Cardiac fibroblast (primary cell): ENCODE measurements around the gene SP110.

ENCODE experiments used
- DNase-seq, 2 donors: peaks; one replicate each; pipeline versions ENCODE4 v3.0.0 to v3.0.0-alpha.2; 2010; ENCODE audit warnings: low read depth in 2 of 2
- H3K4me3 ChIP-seq, 2 donors: replicated peaks in 1 of 2; 1 replicate in 1 of 2; 2 replicates in 1 of 2; pipeline ENCODE4 v1.5.1; 2011; ENCODE audit warnings: low read depth in 2 of 2, low read length in 2 of 2, mild to moderate bottlenecking in 2 of 2, moderate library complexity in 1 of 2
- CTCF ChIP-seq: IDR thresholded peaks from one replicate; pipeline ENCODE4 v1.5.1; 2011; ENCODE audit warnings: low read depth, mild to moderate bottlenecking, low read length, inconsistent platforms

SP110 gene

GRCh38 chr2:230234845-230235244 lies 15.1 kb upstream of the SP110 start:
- no peak for TF ChIP-seq CTCF
- DNase-seq: peak in 1 of 2 donors; percentile 16
- H3K4me3 ChIP-seq: no peak overlapping the region

GRCh38 chr2:230234122-230234722 lies 14.4 kb upstream of the SP110 start:
- DNase-seq: no peak
- no peak overlapping the region for H3K4me3 ChIP-seq
- no peak for TF ChIP-seq CTCF

- TF ChIP-seq CTCF: no peak
- no peak overlapping the region for H3K4me3 ChIP-seq
- no peak for DNase-seq
These were observed 11.5 kb upstream of the SP110 start for GRCh38 chr2:230231251-230231650.

- H3K4me3 ChIP-seq: no peak overlapping the region
- no peak for TF ChIP-seq CTCF
- peak in 1 of 2 donors; percentile 8 for DNase-seq
These were observed 10.9 kb upstream of the SP110 start for GRCh38 chr2:230230496-230231200.

- no peak overlapping the region for H3K4me3 ChIP-seq
- no peak for TF ChIP-seq CTCF
- DNase-seq: peak; percentile 43 to 78
These were observed 10.3 kb upstream of the SP110 start for GRCh38 chr2:230230087-230230486.

- DNase-seq: no peak
- TF ChIP-seq CTCF: no peak
- H3K4me3 ChIP-seq: no peak overlapping the region
These were observed 7.4 kb upstream of the SP110 start for GRCh38 chr2:230227216-230227615.
